NOMO-1 treated with DMSO at 0.1 percent for 48 hours (cell line): ENCODE data around the gene TPI1.
A peak's percentile ranks its signal among the peaks of the same experiment; 100 is the strongest.
"Not testable (repeated sequence)": the region's sequence is repeated elsewhere in the genome, so short reads cannot be mapped to it uniquely, and the experiment has no call there.

Experiments
- DNase-seq: peaks from one replicate; lab custom pipeline; 2025; ENCODE audit not compliant: unreplicated experiment; lab: John Stamatoyannopoulos, UW

Gene TPI1

GRCh38 chr12:6868211-6869048 is 1.1 kb downstream of the TPI1 start:
- DNase-seq, result peak; percentile 4

- peak; percentile 83 for DNase-seq
These were observed 2.0 kb downstream of the TPI1 start for GRCh38 chr12:6869049-6870021.

GRCh38 chr12:6870304-6870703 is 3.0 kb downstream of the TPI1 start:
- not testable (repeated sequence) for DNase-seq

GRCh38 chr12:6871052-6871957 is 4.0 kb downstream of the TPI1 start:
- DNase-seq, result no peak

- DNase-seq, result peak; percentile 41
These were observed 5.0 kb downstream of the TPI1 start for GRCh38 chr12:6872073-6873048.

- peak; percentile 95 for DNase-seq
These were observed 6.0 kb downstream of the TPI1 start, which contains the start of gene SPSB2 for GRCh38 chr12:6873094-6874014. Gene SPSB2 (minus strand): TSS chr12:6873303. CDS start chr12:6872901, 402 bp downstream.

- not testable (repeated sequence) for DNase-seq
These were observed 6.7 kb downstream of the TPI1 start for GRCh38 chr12:6874015-6874368.

GRCh38 chr12:6879824-6880223 is 12.5 kb downstream of the TPI1 start:
- DNase-seq, result not testable (repeated sequence)

- DNase-seq, result no peak
These were observed 15.9 kb downstream of the TPI1 start for GRCh38 chr12:6883252-6883651.

GRCh38 chr12:6883683-6884082 is 16.4 kb downstream of the TPI1 start:
- DNase-seq, result no peak

GRCh38 chr12:6884539-6884938 is 17.2 kb downstream of the TPI1 start:
- DNase-seq, result no peak

- not testable (repeated sequence) for DNase-seq
These were observed 19.1 kb downstream of the TPI1 start for GRCh38 chr12:6886206-6886999.

GRCh38 chr12:6887460-6887859 is 20.1 kb downstream of the TPI1 start:
- peak; percentile 80 for DNase-seq

GRCh38 chr12:6888360-6888759 is 21.0 kb downstream of the TPI1 start:
- no peak for DNase-seq

GRCh38 chr12:6888794-6889193 is 21.5 kb downstream of the TPI1 start:
- not testable (repeated sequence) for DNase-seq

- not testable (repeated sequence) for DNase-seq
These were observed 22.6 kb downstream of the TPI1 start for GRCh38 chr12:6889775-6890573.
